Measurements from ENCODE around the gene IPCEF1.

IPCEF1 gene

DNA sequence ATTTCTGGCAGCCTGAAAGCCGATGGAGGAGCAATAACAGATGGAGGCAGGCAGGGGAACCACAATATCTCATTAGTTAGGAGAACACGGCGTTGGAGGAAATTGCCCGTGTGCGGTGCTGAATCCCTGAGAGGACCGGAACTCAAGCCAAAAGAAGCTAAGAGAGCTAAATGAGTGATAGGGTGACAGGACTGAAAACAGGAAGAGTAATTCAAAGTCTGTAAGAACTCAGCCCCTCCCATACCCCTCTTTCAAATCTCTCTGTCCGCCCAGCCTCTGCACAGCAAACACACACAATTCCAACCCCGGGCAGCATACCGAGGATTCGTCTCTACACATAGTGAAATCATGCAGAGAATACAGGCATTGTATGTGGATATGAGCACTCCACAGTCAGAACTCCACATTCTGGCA is 2.6 kb upstream of the IPCEF1 start:
- Histone ChIP-seq H2AFZ (ENCODE audit: low read depth) (no peak overlapping the region), H3K4me1 (ENCODE audit: low read depth, poor library complexity, severe bottlenecking) (no peaks in the 10 kb centered on the region), H3K27me3 (ENCODE audit: insufficient read depth, low read depth) (no peaks in the 10 kb centered on the region), H4K20me1 (ENCODE audit: insufficient read depth) (no peaks in the 10 kb centered on the region), H3K4me2 (no peak overlapping the region), H3K4me3 (IDR thresholded peaks at IDR 0.05; ENCODE audit: insufficient read depth, low read depth, low read length) (no peak overlapping the region), H3K36me3 (ENCODE audit: insufficient read depth) (no peaks in the 10 kb centered on the region), H3K27ac (no peak overlapping the region), H3K79me2 (ENCODE audit: insufficient read depth, low read depth) (no peaks in the 10 kb centered on the region), H3K9ac (no peak overlapping the region)
- no peak for TF ChIP-seq CTCF (conservative IDR thresholded peaks at IDR 0.05; ENCODE audit: low read depth, low read length)

- Histone ChIP-seq H3K4me3 (IDR thresholded peaks at IDR 0.05; ENCODE audit: insufficient read depth, low read depth, low read length) (no peak overlapping the region), H3K9ac (no peak overlapping the region), H3K27ac (no peak overlapping the region), H3K36me3 (ENCODE audit: insufficient read depth) (no peaks in the 10 kb centered on the region), H3K4me1 (ENCODE audit: low read depth, poor library complexity, severe bottlenecking) (no peaks in the 10 kb centered on the region), H3K27me3 (ENCODE audit: insufficient read depth, low read depth) (no peaks in the 10 kb centered on the region), H2AFZ (ENCODE audit: low read depth) (no peak overlapping the region), H4K20me1 (ENCODE audit: insufficient read depth) (no peaks in the 10 kb centered on the region), H3K79me2 (ENCODE audit: insufficient read depth, low read depth) (no peaks in the 10 kb centered on the region), H3K4me2 (no peak overlapping the region)
- TF ChIP-seq CTCF (conservative IDR thresholded peaks at IDR 0.05; ENCODE audit: low read depth, low read length) = no peak
Observed at GRCh38 chr6:154358019-154358545, 1.5 kb upstream of the IPCEF1 start.

DNA sequence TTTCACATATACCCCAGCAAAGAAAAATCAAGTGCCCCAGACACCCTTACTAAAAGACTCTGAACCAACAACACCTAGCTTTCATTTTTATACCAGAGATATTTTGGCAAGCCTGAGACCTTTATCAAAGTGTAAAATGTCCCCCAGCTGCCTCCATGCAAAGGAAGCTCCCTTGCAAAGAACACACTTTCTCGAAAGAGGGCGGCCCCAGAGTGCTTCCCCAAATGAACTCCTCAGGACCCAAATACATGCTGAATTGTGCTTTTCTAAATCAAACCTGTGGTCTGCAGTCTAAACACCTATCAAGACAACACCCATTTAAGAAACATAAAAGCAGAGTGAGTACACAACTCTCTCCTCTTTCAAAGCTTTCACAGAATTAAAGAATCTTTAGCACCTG is 490 bp downstream of the IPCEF1 start:
- TF ChIP-seq CTCF (conservative IDR thresholded peaks at IDR 0.05; ENCODE audit: low read depth, low read length) = no peak
- H3K79me2 ChIP-seq (ENCODE audit: insufficient read depth, low read depth) = no peaks in the 10 kb centered on the region
- H3K4me2 ChIP-seq = no peak overlapping the region
- H3K36me3 ChIP-seq (ENCODE audit: insufficient read depth) = no peaks in the 10 kb centered on the region
- H3K27me3 ChIP-seq (ENCODE audit: insufficient read depth, low read depth) = no peaks in the 10 kb centered on the region
- no peak overlapping the region for H3K9ac ChIP-seq
- no peak overlapping the region for H3K4me3 ChIP-seq (IDR thresholded peaks at IDR 0.05; ENCODE audit: insufficient read depth, low read depth, low read length)
- no peak overlapping the region for H2AFZ ChIP-seq (ENCODE audit: low read depth)
- no peaks in the 10 kb centered on the region for H3K4me1 ChIP-seq (ENCODE audit: low read depth, poor library complexity, severe bottlenecking)
- H3K27ac ChIP-seq = no peak overlapping the region
- H4K20me1 ChIP-seq (ENCODE audit: insufficient read depth) = no peaks in the 10 kb centered on the region

DNA sequence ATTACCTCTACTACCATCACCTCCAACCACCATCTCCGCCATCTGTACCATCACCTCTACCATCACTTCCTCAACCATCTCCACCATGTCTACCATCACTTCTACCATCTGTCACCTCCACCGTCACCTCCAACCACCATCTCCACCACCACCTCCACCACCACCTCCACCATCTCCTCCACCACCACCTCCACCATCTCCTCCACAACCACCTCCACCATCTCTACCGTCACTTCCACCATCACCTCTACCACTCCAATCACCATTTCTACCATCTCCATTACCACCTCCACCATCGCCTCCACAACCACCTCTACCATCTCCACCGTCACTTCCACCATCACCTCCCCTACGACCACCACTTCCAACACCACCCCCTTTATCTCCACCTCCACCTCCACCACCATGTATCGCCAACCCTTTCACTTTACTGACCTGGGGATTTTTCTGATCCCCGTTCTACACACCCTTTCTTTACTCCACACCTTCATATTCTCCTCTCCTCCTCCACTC is 2.3 kb downstream of the IPCEF1 start:
- H4K20me1 ChIP-seq (ENCODE audit: insufficient read depth) = no peaks in the 10 kb centered on the region
- no peak overlapping the region for H2AFZ ChIP-seq (ENCODE audit: low read depth)
- no peaks in the 10 kb centered on the region for H3K4me1 ChIP-seq (ENCODE audit: low read depth, poor library complexity, severe bottlenecking)
- no peak overlapping the region for H3K4me2 ChIP-seq
- TF ChIP-seq CTCF (conservative IDR thresholded peaks at IDR 0.05; ENCODE audit: low read depth, low read length) = no peak
- no peak overlapping the region for H3K9ac ChIP-seq
- H3K4me3 ChIP-seq (IDR thresholded peaks at IDR 0.05; ENCODE audit: insufficient read depth, low read depth, low read length) = no peak overlapping the region
- no peaks in the 10 kb centered on the region for H3K36me3 ChIP-seq (ENCODE audit: insufficient read depth)
- H3K79me2 ChIP-seq (ENCODE audit: insufficient read depth, low read depth) = no peaks in the 10 kb centered on the region
- no peak overlapping the region for H3K27ac ChIP-seq
- H3K27me3 ChIP-seq (ENCODE audit: insufficient read depth, low read depth) = no peaks in the 10 kb centered on the region

All from KMS-11 (cell line).